ENCODE data around the gene AFG1L.

- TF ChIP-seq FOXA1 (IDR thresholded peaks at IDR 0.05), result no peak
- no peak for TF ChIP-seq CTCF (IDR thresholded peaks at IDR 0.05; ENCODE audit: low read depth, low read length, missing input control)
- TF ChIP-seq TAF1 (conservative IDR thresholded peaks at IDR 0.05), result no peak
- TF ChIP-seq YY1 (IDR thresholded peaks at IDR 0.05), result no peak
- no peak for TF ChIP-seq ZBTB33 (IDR thresholded peaks at IDR 0.05)
- no peak for TF ChIP-seq MAX (IDR thresholded peaks at IDR 0.05)
- TF ChIP-seq RAD21 (IDR thresholded peaks at IDR 0.05), result no peak
- TF ChIP-seq GABPA (IDR thresholded peaks at IDR 0.05 in 1 of 2, conservative IDR thresholded peaks at IDR 0.05 in 1 of 2), result no peak
- TF ChIP-seq SP1 (IDR thresholded peaks at IDR 0.05), result no peak
- TF ChIP-seq REST (IDR thresholded peaks at IDR 0.05), result no peak
- no peak for TF ChIP-seq HNF4A (conservative IDR thresholded peaks at IDR 0.05)
- TF ChIP-seq RXRA (IDR thresholded peaks at IDR 0.05), result no peak
- TF ChIP-seq JUND (IDR thresholded peaks at IDR 0.05), result no peak
- TF ChIP-seq ATF3 (IDR thresholded peaks at IDR 0.05), result no peak
These were observed 249.8 kb downstream of the AFG1L start for GRCh38 chr6:108544606-108545005.

Measured in liver (tissue), 3 donors.